Trophoblast cell (in vitro differentiated cells and primary cell): ENCODE measurements around the gene MARK1.

ENCODE experiments used
- DNase-seq, 2 donors: peaks; one replicate each; pipeline ENCODE4 v3.0.0-alpha.2; 2016
- H2AFZ ChIP-seq: 2 replicates; pipeline ENCODE4 v1.6.1; 2013; ENCODE audit warnings: low read length, moderate library complexity, mild to moderate bottlenecking; ENCODE audit not compliant: insufficient read depth, poor library complexity
- H2AK5ac ChIP-seq: 2 replicates; pipeline ENCODE4 v1.6.1; 2013; ENCODE audit warnings: mild to moderate bottlenecking, low read length
- H2BK120ac ChIP-seq: 2 replicates; pipeline ENCODE4 v1.6.1; 2013; ENCODE audit warnings: low read length, mild to moderate bottlenecking, moderate library complexity; ENCODE audit not compliant: insufficient read depth, poor library complexity
- H2BK12ac ChIP-seq: 2 replicates; pipeline ENCODE4 v1.6.1; 2013; ENCODE audit warnings: mild to moderate bottlenecking, low read length, moderate library complexity
- H2BK5ac ChIP-seq: 2 replicates; pipeline ENCODE4 v1.6.1; 2013; ENCODE audit warnings: low read length, low read depth, moderate library complexity, mild to moderate bottlenecking; ENCODE audit not compliant: poor library complexity
- H3K14ac ChIP-seq: 2 replicates; pipeline ENCODE4 v1.6.1; 2013; ENCODE audit warnings: mild to moderate bottlenecking, low read length
- H3K18ac ChIP-seq: 2 replicates; pipeline ENCODE4 v1.6.1; 2013; ENCODE audit warnings: mild to moderate bottlenecking, low read length
- H3K23ac ChIP-seq: 2 replicates; pipeline ENCODE4 v1.6.1; 2013; ENCODE audit warnings: low read length
- H3K27ac ChIP-seq: 2 replicates; pipeline ENCODE4 v1.5.1; 2013; ENCODE audit warnings: low read depth, mild to moderate bottlenecking, inconsistent platforms, low read length, moderate library complexity
- H3K27me3 ChIP-seq: 2 replicates; pipeline ENCODE4 v1.6.1; 2013; ENCODE audit warnings: inconsistent platforms, mild to moderate bottlenecking, low read length, moderate library complexity; ENCODE audit not compliant: insufficient read depth
- H3K36me3 ChIP-seq, 2 experiments: 1 replicate in 1 of 2; 2 replicates in 1 of 2; pipeline ENCODE4 v1.6.1; 2013; ENCODE audit warnings: low read length in 2 of 2, mild to moderate bottlenecking in 2 of 2, moderate library complexity in 1 of 2; ENCODE audit not compliant: insufficient read depth in 2 of 2, control insufficient read depth in 1 of 2
- H3K4ac ChIP-seq: 2 replicates; pipeline ENCODE4 v1.6.1; 2013; ENCODE audit warnings: low read depth, mild to moderate bottlenecking, low read length, moderate library complexity
- H3K4me1 ChIP-seq, 2 experiments: 1 replicate in 1 of 2; 2 replicates in 1 of 2; pipeline ENCODE4 v1.6.1; 2013; ENCODE audit warnings: low read length in 2 of 2, mild to moderate bottlenecking in 2 of 2, moderate library complexity in 1 of 2; ENCODE audit not compliant: insufficient read depth in 2 of 2, control insufficient read depth in 1 of 2
- H3K4me2 ChIP-seq: 2 replicates; pipeline ENCODE4 v1.6.1; 2013; ENCODE audit warnings: inconsistent platforms, mild to moderate bottlenecking, low read length, moderate library complexity
- H3K4me3 ChIP-seq: 2 replicates; pipeline ENCODE4 v1.5.1; 2013; ENCODE audit warnings: mild to moderate bottlenecking, low read depth, low read length, inconsistent platforms
- H3K79me1 ChIP-seq: one replicate; pipeline ENCODE4 v1.6.1; 2013; ENCODE audit warnings: low read length
- H3K79me2 ChIP-seq: 2 replicates; pipeline ENCODE4 v1.6.1; 2013; ENCODE audit warnings: low read length, mild to moderate bottlenecking; ENCODE audit not compliant: control insufficient read depth, insufficient read depth, poor library complexity
- H3K9ac ChIP-seq: 2 replicates; pipeline ENCODE4 v1.6.1; 2013; ENCODE audit warnings: mild to moderate bottlenecking, low read length
- H3K9me3 ChIP-seq: 2 replicates; pipeline ENCODE4 v1.6.1; 2013; ENCODE audit warnings: low read depth, mild to moderate bottlenecking, control low read depth, inconsistent platforms, low read length; ENCODE audit not compliant: insufficient read depth
- H4K12ac ChIP-seq: 2 replicates; pipeline ENCODE4 v1.6.1; 2013; ENCODE audit warnings: low read depth, mild to moderate bottlenecking, low read length, moderate library complexity
- H4K8ac ChIP-seq: 2 replicates; pipeline ENCODE4 v1.6.1; 2013; ENCODE audit warnings: low read depth, mild to moderate bottlenecking, low read length, moderate library complexity
- H4K91ac ChIP-seq: one replicate; pipeline ENCODE4 v1.6.1; 2013; ENCODE audit warnings: low read depth, mild to moderate bottlenecking, low read length, moderate library complexity
- WGBS: extraction: QIAGEN DNeasy Blood & Tissue Kit; methylation state at CpG from one replicate; pipeline ENCODE4 v1.1.7; 2013; ENCODE audit warnings: missing lambda C conversion rate; ENCODE audit not compliant: insufficient read length, insufficient coverage; ENCODE audit errors: extremely low coverage; 5-methylcytosine and 5-hydroxymethylcytosine counted together

Gene MARK1

DNA sequence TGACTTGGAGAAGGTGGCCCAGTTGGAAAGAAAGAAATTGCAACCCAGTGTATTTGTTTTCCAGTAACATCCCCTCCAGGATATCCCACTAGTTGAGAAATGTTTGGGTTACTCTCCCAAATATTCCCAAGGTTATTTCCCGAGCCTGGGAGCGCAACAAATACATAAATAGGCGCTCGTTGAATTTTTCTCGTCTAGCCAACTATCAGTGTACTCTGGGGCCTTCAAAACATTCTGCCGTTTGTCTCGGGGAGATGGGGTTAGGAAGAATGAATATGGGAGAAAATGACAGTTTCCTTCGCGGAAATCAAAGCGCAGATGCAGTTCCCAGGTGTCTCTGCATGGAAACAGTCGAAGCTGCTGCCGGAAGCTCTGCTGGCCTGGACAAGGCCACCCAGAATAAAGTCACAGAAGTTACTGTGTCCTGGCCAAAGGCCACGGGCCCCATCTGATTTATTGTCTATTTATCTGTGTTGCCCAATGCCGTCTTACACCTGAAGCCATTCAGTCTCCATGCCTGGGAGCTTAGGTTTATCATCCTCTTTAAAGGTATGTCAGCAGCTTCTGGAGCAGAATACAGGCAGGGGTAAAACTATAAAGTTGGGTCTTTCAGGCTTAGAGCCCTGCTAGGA lies 163.2 kb downstream of the MARK1 start:
- Histone ChIP-seq H2AK5ac (no peak overlapping the region), H3K36me3 (no peaks in the 10 kb centered on the region), H3K4me3 (no peak overlapping the region), H3K27ac (no peak overlapping the region), H3K23ac (no peak overlapping the region), H2BK5ac (no peak overlapping the region), H3K4me1 (peaks cover 6 to 10% of the 10 kb centered on the region in 2 experiments), H3K79me2 (peaks cover 8% of the 10 kb centered on the region), H4K8ac (no peak overlapping the region), H3K18ac (no peak overlapping the region), H3K79me1 (peaks cover 9% of the 10 kb centered on the region), H3K4ac (peak overlapping the region; percentile 35), H2BK120ac (no peak overlapping the region), H3K14ac (no peak overlapping the region), H3K9ac (no peak overlapping the region), H2BK12ac (no peak overlapping the region), H3K4me2 (peak overlapping the region; percentile 87), H4K91ac (no peak overlapping the region), H2AFZ (no peak overlapping the region), H3K27me3 (no peaks in the 10 kb centered on the region), H4K12ac (no peak overlapping the region), H3K9me3 (peaks cover 4% of the 10 kb centered on the region)
- DNase-seq, result peak; percentile 46 to 55
- WGBS, result no CpG with 5 or more reads among the region's 14 CpGs

GRCh38 chr1:220692436-220693228 lies 164.7 kb downstream of the MARK1 start:
- Histone ChIP-seq H3K79me2 (peaks cover 8% of the 10 kb centered on the region), H3K36me3 (peaks cover 8 to 9% of the 10 kb centered on the region in 2 experiments), H3K18ac (no peak overlapping the region), H3K4me3 (no peak overlapping the region), H3K9ac (no peak overlapping the region), H2BK120ac (no peak overlapping the region), H4K8ac (peak overlapping the region; percentile 7), H3K4ac (no peak overlapping the region), H3K23ac (no peak overlapping the region), H3K79me1 (peaks cover 9% of the 10 kb centered on the region), H3K27ac (no peak overlapping the region), H3K9me3 (peaks cover 4% of the 10 kb centered on the region), H2BK12ac (no peak overlapping the region), H2BK5ac (no peak overlapping the region), H2AK5ac (no peak overlapping the region), H3K14ac (peak overlapping the region; percentile 17), H3K27me3 (no peaks in the 10 kb centered on the region), H3K4me1 (peaks cover 14 to 16% of the 10 kb centered on the region in 2 experiments), H4K91ac (peak overlapping the region; percentile 4), H3K4me2 (no peak overlapping the region), H2AFZ (no peak overlapping the region), H4K12ac (no peak overlapping the region)
- no CpG with 5 or more reads among the region's 8 CpGs for WGBS
- DNase-seq, result peak; percentile 84 to 97

DNA sequence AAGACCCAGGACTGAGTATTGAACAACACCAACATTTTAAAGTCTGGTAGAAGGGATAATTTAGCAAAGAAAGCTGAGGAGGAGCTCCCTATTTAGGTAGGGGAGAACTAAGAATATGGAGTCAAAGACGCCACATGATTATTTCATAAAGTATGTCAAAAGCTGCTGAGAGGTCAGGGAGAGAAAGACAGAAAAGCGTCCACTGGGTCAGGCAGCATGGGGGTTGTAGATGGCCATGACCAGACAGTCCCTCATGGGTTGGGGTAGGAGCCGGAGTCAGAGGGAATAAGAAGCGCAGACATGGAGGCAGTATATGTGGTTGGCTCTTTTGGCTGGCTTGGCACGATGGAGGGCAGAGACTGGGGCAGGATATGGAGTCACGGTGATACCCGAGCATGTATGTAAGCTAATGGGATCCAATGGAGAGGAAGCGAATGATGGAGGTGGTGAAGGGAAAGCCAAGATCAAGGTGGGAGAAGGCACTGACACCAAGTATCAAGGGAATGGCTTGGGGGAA lies 167.0 kb downstream of the MARK1 start:
- no peak overlapping the region for H3K4me2 ChIP-seq
- H3K36me3 ChIP-seq, result peaks cover 8 to 14% of the 10 kb centered on the region in 2 experiments
- WGBS, result no CpG with 5 or more reads among the region's 8 CpGs
- H3K4ac ChIP-seq, result no peak overlapping the region
- H3K18ac ChIP-seq, result peak overlapping the region; percentile 55
- peaks cover 17 to 20% of the 10 kb centered on the region in 2 experiments for H3K4me1 ChIP-seq
- H3K27ac ChIP-seq, result peak overlapping the region; percentile 1
- H4K8ac ChIP-seq, result no peak overlapping the region
- no peaks in the 10 kb centered on the region for H3K27me3 ChIP-seq
- H3K9me3 ChIP-seq, result peaks cover 4% of the 10 kb centered on the region
- no peak overlapping the region for H4K12ac ChIP-seq
- peak overlapping the region; percentile 61 for H4K91ac ChIP-seq
- DNase-seq, result peak; percentile 48 to 71
- peak overlapping the region; percentile 58 for H3K14ac ChIP-seq
- no peak overlapping the region for H2AFZ ChIP-seq
- H3K23ac ChIP-seq, result no peak overlapping the region
- H2BK5ac ChIP-seq, result no peak overlapping the region
- peaks cover 9% of the 10 kb centered on the region for H3K79me1 ChIP-seq
- peaks cover 8% of the 10 kb centered on the region for H3K79me2 ChIP-seq
- H2BK120ac ChIP-seq, result no peak overlapping the region
- H3K4me3 ChIP-seq, result no peak overlapping the region
- H2AK5ac ChIP-seq, result no peak overlapping the region
- H3K9ac ChIP-seq, result no peak overlapping the region
- H2BK12ac ChIP-seq, result peak overlapping the region; percentile 31

DNA sequence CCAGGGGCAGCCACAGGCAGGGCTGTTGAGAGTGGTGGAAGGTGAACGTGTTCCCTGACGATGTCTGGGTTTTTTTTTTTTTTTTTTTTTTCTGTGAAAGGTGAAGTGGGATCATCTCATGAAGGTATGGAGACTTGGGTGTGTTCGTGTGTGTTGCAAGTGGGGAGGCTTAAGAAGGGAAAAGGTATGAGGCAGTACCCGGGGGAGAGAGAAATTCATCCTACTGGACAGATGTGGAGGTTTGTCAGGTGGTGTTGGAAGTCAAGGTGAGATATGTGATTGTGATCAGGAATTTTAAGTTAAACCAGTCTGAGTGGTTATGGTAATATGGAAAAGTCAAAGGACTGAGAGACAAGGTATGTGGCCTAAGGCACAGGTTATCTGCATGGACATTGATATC lies 167.5 kb downstream of the MARK1 start:
- H3K4ac ChIP-seq, result no peak overlapping the region

More for the DNA sequence above, 167.5 kb downstream of the MARK1 start:
- Histone ChIP-seq H3K27me3 (no peaks in the 10 kb centered on the region), H3K27ac (peak overlapping the region; percentile 1), H3K14ac (no peak overlapping the region), H3K4me2 (no peak overlapping the region), H4K8ac (no peak overlapping the region), H2AK5ac (no peak overlapping the region), H3K4me1 (peaks cover 19 to 20% of the 10 kb centered on the region in 2 experiments), H3K36me3 (peaks cover 8 to 14% of the 10 kb centered on the region in 2 experiments), H2BK120ac (no peak overlapping the region), H3K9ac (no peak overlapping the region), H2BK12ac (no peak overlapping the region), H3K18ac (no peak overlapping the region), H3K9me3 (peaks cover 4% of the 10 kb centered on the region), H4K12ac (no peak overlapping the region), H4K91ac (no peak overlapping the region), H2AFZ (no peak overlapping the region), H3K79me2 (peaks cover 6% of the 10 kb centered on the region), H2BK5ac (no peak overlapping the region), H3K4me3 (no peak overlapping the region), H3K23ac (no peak overlapping the region), H3K79me1 (peaks cover 10% of the 10 kb centered on the region)
- no CpG with 5 or more reads among the region's 4 CpGs for WGBS
- peak; percentile 90 to 96 for DNase-seq
